Measurements from ENCODE around the gene EFCAB12. TPM values are rescaled to one million over a fixed set of nuclear protein-coding genes. Genes with fewer than 3 reads are reported as not detected.

EFCAB12 gene
- total RNA-seq (2021) (0.71 and 1.2 TPM in 2 replicates), Bru-seq, nascent RNA (percentile 31 among the genes with signal in this experiment), BruChase-seq, experiment 1, labeled RNA remaining after a 2-hour chase (percentile 43 among the genes with signal in this experiment), BruChase-seq, experiment 2, labeled RNA remaining after a 6-hour chase (percentile 43 among the genes with signal in this experiment)
- long read RNA-seq, partial matches to known transcripts, result 1 of 1 reads
- long read RNA-seq, other reads (novel, unspliced or antisense), result 0 of 1 reads

- Histone ChIP-seq H3K4me3 (ENCODE audit: low read depth, low read length, poor library complexity, severe bottlenecking) (peak within 1 kb of the TSS; percentile 52), H3K4me1 (ENCODE audit: insufficient read depth, low read length, poor library complexity, severe bottlenecking) (peaks cover 8% of the 10 kb centered on the region), H3K36me3 (ENCODE audit: insufficient read depth, low read length, poor library complexity, severe bottlenecking) (peaks cover 27% of the 10 kb centered on the region), H3K27ac (ENCODE audit: low read depth, low read length, poor library complexity, severe bottlenecking) (peak within 1 kb of the TSS; percentile 79), H3K9me3 (ENCODE audit: low read depth, low read length, poor library complexity, severe bottlenecking) (no peaks in the 10 kb centered on the region), H3K27me3 (replicated peaks; ENCODE audit: insufficient read depth, low read depth, low read length, poor library complexity) (no peaks in the 10 kb centered on the region)
- DNase-seq (ENCODE audit: low spot score), result peak; percentile 97
- TF ChIP-seq CTCF (conservative IDR thresholded peaks at IDR 0.05; ENCODE audit: low read depth, low read length) (no peak), EZH2 (IDR thresholded peaks at IDR 0.05; ENCODE audit: borderline replicate concordance, low read depth, low read length, poor library complexity, severe bottlenecking) (no peak)
- ChIA-PET CTCF (interaction anchor here (0.5 kb wide), 1 partner anchor 458 kb away, joined by 3 read pairs; no protein-coding TSS in a partner anchor), POLR2A (ENCODE audit: low non-redundant PET) (interaction anchor here (0.5 to 0.6 kb wide), 2 partner anchors 12 to 44 kb away, joined by 3 to 10 read pairs; partner anchors contain the start of gene IFT122)
- intact Hi-C loops (cut with micrococcal nuclease; ENCODE audit: unreplicated experiment), result no loop called here
- no TSS peak for BruUV-seq (replicated peaks)
Measured at GRCh38 chr3:129428376-129429079, at the start of gene EFCAB12. TSS of gene EFCAB12 (minus strand) at chr3:129428636. CDS start at chr3:129428488, 148 bp downstream.

GRCh38 chr3:129476586-129476985, 48.1 kb upstream of the EFCAB12 start:
- BruUV-seq (replicated peaks), result no TSS peak
- CTCF ChIA-PET, result no interaction called here
- Histone ChIP-seq H3K4me1 (ENCODE audit: insufficient read depth, low read length, poor library complexity, severe bottlenecking) (no peaks in the 10 kb centered on the region), H3K4me3 (ENCODE audit: low read depth, low read length, poor library complexity, severe bottlenecking) (no peak overlapping the region), H3K36me3 (ENCODE audit: insufficient read depth, low read length, poor library complexity, severe bottlenecking) (peaks cover 21% of the 10 kb centered on the region), H3K9me3 (ENCODE audit: low read depth, low read length, poor library complexity, severe bottlenecking) (no peaks in the 10 kb centered on the region), H3K27ac (ENCODE audit: low read depth, low read length, poor library complexity, severe bottlenecking) (no peak overlapping the region), H3K27me3 (replicated peaks; ENCODE audit: insufficient read depth, low read depth, low read length, poor library complexity) (no peaks in the 10 kb centered on the region)
- POLR2A ChIA-PET (ENCODE audit: low non-redundant PET), result no interaction called here
- DNase-seq (ENCODE audit: low spot score), result no peak
- TF ChIP-seq EZH2 (IDR thresholded peaks at IDR 0.05; ENCODE audit: borderline replicate concordance, low read depth, low read length, poor library complexity, severe bottlenecking) (no peak), CTCF (conservative IDR thresholded peaks at IDR 0.05; ENCODE audit: low read depth, low read length) (no peak)
- intact Hi-C loops (cut with micrococcal nuclease; ENCODE audit: unreplicated experiment), result no loop called here

GRCh38 chr3:129475863-129476262, 47.4 kb upstream of the EFCAB12 start:
- ChIA-PET POLR2A (ENCODE audit: low non-redundant PET) (no interaction called here), CTCF (no interaction called here)
- Histone ChIP-seq H3K4me3 (ENCODE audit: low read depth, low read length, poor library complexity, severe bottlenecking) (no peak overlapping the region), H3K27me3 (replicated peaks; ENCODE audit: insufficient read depth, low read depth, low read length, poor library complexity) (no peaks in the 10 kb centered on the region), H3K4me1 (ENCODE audit: insufficient read depth, low read length, poor library complexity, severe bottlenecking) (no peaks in the 10 kb centered on the region), H3K9me3 (ENCODE audit: low read depth, low read length, poor library complexity, severe bottlenecking) (no peaks in the 10 kb centered on the region), H3K36me3 (ENCODE audit: insufficient read depth, low read length, poor library complexity, severe bottlenecking) (peaks cover 25% of the 10 kb centered on the region), H3K27ac (ENCODE audit: low read depth, low read length, poor library complexity, severe bottlenecking) (no peak overlapping the region)
- TF ChIP-seq EZH2 (IDR thresholded peaks at IDR 0.05; ENCODE audit: borderline replicate concordance, low read depth, low read length, poor library complexity, severe bottlenecking) (no peak), CTCF (conservative IDR thresholded peaks at IDR 0.05; ENCODE audit: low read depth, low read length) (no peak)
- no peak for DNase-seq (ENCODE audit: low spot score)
- no TSS peak for BruUV-seq (replicated peaks)
- intact Hi-C loops (cut with micrococcal nuclease; ENCODE audit: unreplicated experiment), result no loop called here

Data from A673 (cell line).